ENCODE results near the gene GMNC.

GMNC gene

GRCh38 chr3:190847436-190847835 lies 15.1 kb downstream of the GMNC start:
- DNase-seq, result no peak

- DNase-seq, result no peak
Observed at GRCh38 chr3:190840146-190840545, 22.3 kb downstream of the GMNC start.

GRCh38 chr3:190831225-190831624 lies 31.3 kb downstream of the GMNC start:
- no peak for DNase-seq

- DNase-seq, result no peak
Observed at GRCh38 chr3:190830031-190830430, 32.5 kb downstream of the GMNC start.

- DNase-seq, result no peak
Observed at GRCh38 chr3:190826018-190826417, 36.5 kb downstream of the GMNC start.

- DNase-seq, result no peak
Observed at GRCh38 chr3:190825386-190826016, 37.0 kb downstream of the GMNC start.

GRCh38 chr3:190811775-190812480 lies 50.6 kb downstream of the GMNC start:
- DNase-seq, result peak; percentile 55

GRCh38 chr3:190810957-190811356 lies 51.5 kb downstream of the GMNC start:
- DNase-seq, result no peak

- DNase-seq, result no peak
Observed at GRCh38 chr3:190809351-190809750, 53.1 kb downstream of the GMNC start.

GRCh38 chr3:190807719-190808375 lies 54.6 kb downstream of the GMNC start:
- no peak for DNase-seq

Data from retina (tissue), 1 donor.